ENCODE data around the gene ERC1. TPM values are rescaled to one million over a fixed set of nuclear protein-coding genes. Genes with fewer than 3 reads are reported as not detected.
A peak's percentile ranks its signal among the peaks of the same experiment; 100 is the strongest.

Gene ERC1
- total and polyA plus RNA-seq, 9 of the 15 experiments (the other 6 are each of a cell fraction or from before 2014, with no cell fraction given): 0.74 to 11.8 (median 4.8) TPM

DNA sequence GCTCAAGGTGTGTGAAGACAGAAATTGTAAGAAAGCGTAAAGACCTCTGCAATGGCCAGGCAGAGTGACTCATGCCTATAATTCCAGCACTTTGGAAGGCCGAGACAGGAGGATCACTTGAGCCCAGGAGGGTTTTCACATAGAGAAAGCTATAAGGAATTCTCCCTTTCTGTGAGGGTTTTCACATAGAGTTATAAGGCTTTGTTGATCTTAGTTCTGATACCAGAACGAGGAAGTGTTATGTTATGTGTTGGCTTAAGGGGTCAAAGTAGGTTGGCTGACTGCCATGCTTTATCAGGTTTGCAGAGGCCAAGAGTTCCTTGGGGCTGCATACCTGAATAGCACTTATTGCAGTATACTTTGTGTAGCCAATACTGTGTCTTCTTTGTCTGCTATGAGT lies 139.1 kb downstream of the ERC1 start (continued):
- TF ChIP-seq, protein P1, sequence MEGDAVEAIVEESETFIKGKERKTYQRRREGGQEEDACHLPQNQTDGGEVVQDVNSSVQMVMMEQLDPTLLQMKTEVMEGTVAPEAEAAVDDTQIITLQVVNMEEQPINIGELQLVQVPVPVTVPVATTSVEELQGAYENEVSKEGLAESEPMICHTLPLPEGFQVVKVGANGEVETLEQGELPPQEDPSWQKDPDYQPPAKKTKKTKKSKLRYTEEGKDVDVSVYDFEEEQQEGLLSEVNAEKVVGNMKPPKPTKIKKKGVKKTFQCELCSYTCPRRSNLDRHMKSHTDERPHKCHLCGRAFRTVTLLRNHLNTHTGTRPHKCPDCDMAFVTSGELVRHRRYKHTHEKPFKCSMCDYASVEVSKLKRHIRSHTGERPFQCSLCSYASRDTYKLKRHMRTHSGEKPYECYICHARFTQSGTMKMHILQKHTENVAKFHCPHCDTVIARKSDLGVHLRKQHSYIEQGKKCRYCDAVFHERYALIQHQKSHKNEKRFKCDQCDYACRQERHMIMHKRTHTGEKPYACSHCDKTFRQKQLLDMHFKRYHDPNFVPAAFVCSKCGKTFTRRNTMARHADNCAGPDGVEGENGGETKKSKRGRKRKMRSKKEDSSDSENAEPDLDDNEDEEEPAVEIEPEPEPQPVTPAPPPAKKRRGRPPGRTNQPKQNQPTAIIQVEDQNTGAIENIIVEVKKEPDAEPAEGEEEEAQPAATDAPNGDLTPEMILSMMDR (IDR thresholded peaks at IDR 0.05 in 2 of 3, conservative IDR thresholded peaks at IDR 0.05 in 1 of 3; ENCODE audit: insufficient read depth in 2 of 3, low read depth in 1 of 3, low read length in 3 of 3): no peak
- TF ChIP-seq STAG1 (CRISPR knock-in tag; IDR thresholded peaks at IDR 0.05; ENCODE audit: borderline replicate concordance) (no peak), SMARCB1 (IDR thresholded peaks at IDR 0.05; ENCODE audit: insufficient read length, low read depth) (no peak), NFXL1 (CRISPR knock-in tag; IDR thresholded peaks at IDR 0.05) (no peak), ZNF699 (CRISPR knock-in tag; IDR thresholded peaks at IDR 0.05; ENCODE audit: insufficient replicate concordance) (no peak), FUS (optimal IDR thresholded peaks at IDR 0.05; ENCODE audit: low read depth, low read length) (no peak), NUFIP1 (IDR thresholded peaks at IDR 0.05; ENCODE audit: partially characterized antibody) (no peak), ZNF57 (CRISPR knock-in tag; IDR thresholded peaks at IDR 0.05) (no peak), SMARCA4 (IDR thresholded peaks at IDR 0.05) (peak; percentile 32; the same call in 1 of the 2 replicates), NEUROD1 (IDR thresholded peaks at IDR 0.05; ENCODE audit: borderline replicate concordance, low read depth, low read length, partially characterized antibody) (no peak), NFYB (IDR thresholded peaks at IDR 0.05; ENCODE audit: extremely low read depth, insufficient read length) (no peak), PRMT5 (CRISPR knock-in tag; IDR thresholded peaks at IDR 0.05) (no peak), CBFB (CRISPR knock-in tag; IDR thresholded peaks at IDR 0.05) (no peak), EGR1 (conservative IDR thresholded peaks at IDR 0.05) (no peak), POLR3A (IDR thresholded peaks at IDR 0.05; ENCODE audit: borderline replicate concordance, extremely low read depth, insufficient read depth, insufficient read length) (no peak), POU5F1 (IDR thresholded peaks at IDR 0.05; ENCODE audit: borderline replicate concordance, low read depth, low read length, partially characterized antibody) (no peak), ZNF75A (CRISPR knock-in tag; IDR thresholded peaks at IDR 0.05) (no peak), ZNF445 (CRISPR knock-in tag; IDR thresholded peaks at IDR 0.05; ENCODE audit: low read depth) (no peak), NFIC (IDR thresholded peaks at IDR 0.05) (peak; percentile 84), NELFE (IDR thresholded peaks at IDR 0.05; ENCODE audit: insufficient read depth, insufficient read length) (no peak), SRSF3 (IDR thresholded peaks at IDR 0.05; ENCODE audit: insufficient read depth, low read length) (no peak)
- TF ChIP-seq, protein P2, sequence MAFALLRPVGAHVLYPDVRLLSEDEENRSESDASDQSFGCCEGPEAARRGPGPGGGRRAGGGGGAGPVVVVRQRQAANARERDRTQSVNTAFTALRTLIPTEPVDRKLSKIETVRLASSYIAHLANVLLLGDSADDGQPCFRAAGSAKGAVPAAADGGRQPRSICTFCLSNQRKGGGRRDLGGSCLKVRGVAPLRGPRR (CRISPR knock-in tag; IDR thresholded peaks at IDR 0.05): no peak
- TF ChIP-seq, protein P3, sequence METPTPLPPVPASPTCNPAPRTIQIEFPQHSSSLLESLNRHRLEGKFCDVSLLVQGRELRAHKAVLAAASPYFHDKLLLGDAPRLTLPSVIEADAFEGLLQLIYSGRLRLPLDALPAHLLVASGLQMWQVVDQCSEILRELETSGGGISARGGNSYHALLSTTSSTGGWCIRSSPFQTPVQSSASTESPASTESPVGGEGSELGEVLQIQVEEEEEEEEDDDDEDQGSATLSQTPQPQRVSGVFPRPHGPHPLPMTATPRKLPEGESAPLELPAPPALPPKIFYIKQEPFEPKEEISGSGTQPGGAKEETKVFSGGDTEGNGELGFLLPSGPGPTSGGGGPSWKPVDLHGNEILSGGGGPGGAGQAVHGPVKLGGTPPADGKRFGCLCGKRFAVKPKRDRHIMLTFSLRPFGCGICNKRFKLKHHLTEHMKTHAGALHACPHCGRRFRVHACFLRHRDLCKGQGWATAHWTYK (CRISPR knock-in tag; IDR thresholded peaks at IDR 0.05): no peak
- TF ChIP-seq, protein P4, sequence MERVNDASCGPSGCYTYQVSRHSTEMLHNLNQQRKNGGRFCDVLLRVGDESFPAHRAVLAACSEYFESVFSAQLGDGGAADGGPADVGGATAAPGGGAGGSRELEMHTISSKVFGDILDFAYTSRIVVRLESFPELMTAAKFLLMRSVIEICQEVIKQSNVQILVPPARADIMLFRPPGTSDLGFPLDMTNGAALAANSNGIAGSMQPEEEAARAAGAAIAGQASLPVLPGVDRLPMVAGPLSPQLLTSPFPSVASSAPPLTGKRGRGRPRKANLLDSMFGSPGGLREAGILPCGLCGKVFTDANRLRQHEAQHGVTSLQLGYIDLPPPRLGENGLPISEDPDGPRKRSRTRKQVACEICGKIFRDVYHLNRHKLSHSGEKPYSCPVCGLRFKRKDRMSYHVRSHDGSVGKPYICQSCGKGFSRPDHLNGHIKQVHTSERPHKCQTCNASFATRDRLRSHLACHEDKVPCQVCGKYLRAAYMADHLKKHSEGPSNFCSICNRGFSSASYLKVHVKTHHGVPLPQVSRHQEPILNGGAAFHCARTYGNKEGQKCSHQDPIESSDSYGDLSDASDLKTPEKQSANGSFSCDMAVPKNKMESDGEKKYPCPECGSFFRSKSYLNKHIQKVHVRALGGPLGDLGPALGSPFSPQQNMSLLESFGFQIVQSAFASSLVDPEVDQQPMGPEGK (CRISPR knock-in tag; IDR thresholded peaks at IDR 0.05; ENCODE audit: borderline replicate concordance): no peak
- TF ChIP-seq, protein P5, sequence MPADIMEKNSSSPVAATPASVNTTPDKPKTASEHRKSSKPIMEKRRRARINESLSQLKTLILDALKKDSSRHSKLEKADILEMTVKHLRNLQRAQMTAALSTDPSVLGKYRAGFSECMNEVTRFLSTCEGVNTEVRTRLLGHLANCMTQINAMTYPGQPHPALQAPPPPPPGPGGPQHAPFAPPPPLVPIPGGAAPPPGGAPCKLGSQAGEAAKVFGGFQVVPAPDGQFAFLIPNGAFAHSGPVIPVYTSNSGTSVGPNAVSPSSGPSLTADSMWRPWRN (IDR thresholded peaks at IDR 0.05; ENCODE audit: low read depth): no peak

Measured in K562 (cell line).